ENCODE measurements around the gene FASTK. TPM values are rescaled to one million over a fixed set of nuclear protein-coding genes. Genes with fewer than 3 reads are reported as not detected.
"Not testable (repeated sequence)": the region's sequence is repeated elsewhere in the genome, so short reads cannot be mapped to it uniquely, and the experiment has no call there.

Gene FASTK
- total and polyA plus RNA-seq, 2 of the 4 experiments (the other 2 are of a cell fraction), result 53.8 to 115 TPM

DNA sequence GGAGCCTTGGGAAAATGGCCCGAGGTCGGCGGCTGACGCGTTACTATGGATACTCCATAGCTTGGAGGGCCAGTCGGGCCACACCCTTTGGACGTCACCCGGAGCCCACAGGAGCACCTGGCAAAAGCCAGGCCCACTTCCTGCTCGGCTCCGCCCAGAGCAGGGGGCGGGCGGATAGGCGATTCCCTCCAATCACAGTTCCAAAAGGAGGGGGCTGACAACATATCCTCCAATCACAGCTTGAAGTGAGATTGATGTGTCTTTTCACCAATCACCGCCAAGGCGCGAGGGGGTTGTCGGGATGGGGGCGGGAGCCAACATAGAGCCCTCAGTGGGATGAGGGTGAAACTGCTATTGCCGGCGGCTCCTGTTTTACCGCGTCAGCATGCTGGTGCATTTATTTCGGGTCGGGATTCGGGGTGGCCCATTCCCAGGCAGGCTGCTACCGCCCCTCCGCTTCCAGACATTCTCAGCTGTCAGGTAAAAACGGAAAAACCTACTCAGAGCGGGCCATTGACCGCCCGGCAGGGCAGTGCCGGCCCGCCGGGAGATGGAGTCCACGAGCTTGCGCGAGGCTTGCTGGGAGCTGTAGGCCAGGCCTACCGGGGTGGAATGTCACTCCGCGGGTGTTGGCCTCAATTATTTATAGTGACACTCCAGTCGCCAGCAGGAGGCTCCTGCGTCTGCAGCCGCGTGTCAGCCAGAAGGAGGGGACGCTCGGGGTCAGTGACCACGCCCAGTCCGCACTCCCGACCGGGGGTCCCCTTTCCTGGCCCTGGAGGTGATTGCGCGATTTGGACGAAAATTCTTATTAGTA, 52.3 kb downstream of the FASTK start, which contains the start of gene ABCB8 (continued):
- TF ChIP-seq ELK1 (IDR thresholded peaks at IDR 0.05; ENCODE audit: borderline replicate concordance, low read depth, low read length) (no peak), MAFK (IDR thresholded peaks at IDR 0.05; ENCODE audit: low read depth, low read length) (peak; percentile 55)

DNA sequence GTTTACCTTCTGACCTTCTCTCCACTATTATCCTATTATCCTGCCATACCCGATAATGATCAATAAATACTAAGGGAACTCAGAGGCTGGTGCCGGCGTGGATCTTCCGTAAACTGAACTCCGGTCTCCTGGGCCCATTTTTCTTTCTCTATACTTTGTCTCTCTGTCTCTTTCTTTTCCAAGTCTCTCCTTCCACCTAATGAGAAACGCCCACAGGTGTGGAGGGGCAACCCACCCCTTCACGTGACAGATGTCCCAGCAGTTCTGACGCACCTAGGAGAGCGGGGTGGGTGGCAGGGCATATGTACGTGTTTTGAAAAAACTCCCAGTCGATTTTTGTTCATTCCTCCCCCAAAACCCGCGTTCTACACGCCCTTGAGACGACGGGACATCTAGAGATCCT, 52.9 kb downstream of the FASTK start:
- H3K56ac ChIP-seq (ENCODE audit: extremely low read depth, insufficient read depth, low read length); H3K36me3 ChIP-seq (ENCODE audit: control insufficient read depth, insufficient read depth, low read length); in situ Hi-C loops (cut with MboI; ENCODE audit: low sequenced_read_pairs); H3K27ac ChIP-seq (ENCODE audit: insufficient read depth, low read length); dilution Hi-C loops (cut with HindIII; ENCODE audit: low sequenced_read_pairs, unreplicated experiment); POLR2A ChIA-PET (ENCODE audit: unreplicated experiment); DNase-seq; BruUV-seq (replicated peaks); H3K23ac ChIP-seq (ENCODE audit: low read depth, low read length); H2BK5ac ChIP-seq (ENCODE audit: low read depth, low read length, poor library complexity, severe bottlenecking); H3K14ac ChIP-seq (replicated peaks; ENCODE audit: low read depth, low read length); H2BK20ac ChIP-seq (ENCODE audit: low read depth, low read length); H4K20me1 ChIP-seq (ENCODE audit: insufficient read depth, low read length); H3K9me1 ChIP-seq (ENCODE audit: insufficient read depth, low read length); H3K4me1 ChIP-seq (ENCODE audit: control insufficient read depth, insufficient read depth, low read length); H3K9me3 ChIP-seq (ENCODE audit: control insufficient read depth, insufficient read depth, low read length); ATAC-seq (ENCODE audit: low read depth); H2BK15ac ChIP-seq (ENCODE audit: low read depth, low read length); H3K18ac ChIP-seq (ENCODE audit: low read depth, low read length): not testable (repeated sequence)
- peak overlapping the region; percentile 87 to 88 for H4K8ac ChIP-seq (ENCODE audit: low read depth in 2 of 2, low read length in 2 of 2)
- TF ChIP-seq BHLHE40 (IDR thresholded peaks at IDR 0.05; ENCODE audit: low read depth, low read length), result 0 out of 2 replicates have a peak, but pooled peaks have one; percentile 26
- CTCF ChIA-PET, result interaction anchor here (0.9 to 1.2 kb wide), 5 partner anchors 9 to 85 kb away, joined by 3 to 8 read pairs (median 4); no protein-coding TSS in a partner anchor
- intact Hi-C loops (cut with micrococcal nuclease), result loop anchor here (1.0 to 2.0 kb wide), 2 partner anchors 59 to 84 kb away; partner anchors contain the start of gene AGAP3
- peak overlapping the region; percentile 73 for H2AK9ac ChIP-seq (replicated peaks; ENCODE audit: low read depth, low read length, poor library complexity)
- H3K4me2 ChIP-seq (ENCODE audit: low read depth, low read length), result peak overlapping the region; percentile 64
- peak overlapping the region; percentile 43 for H3K4me3 ChIP-seq (ENCODE audit: insufficient read depth, low read depth, low read length)
- H3K9ac ChIP-seq (ENCODE audit: low read depth, low read length), result peak overlapping the region; percentile 5; the same call in 1 of the 2 replicates
- peak overlapping the region; percentile 30; the same call in 1 of the 2 replicates for H2BK120ac ChIP-seq (ENCODE audit: low read depth, low read length)
- WGBS, 2 experiments (ENCODE audit: extremely low coverage in 2 of 2, insufficient read length in 1 of 2), result 34% methylated on average over 7 of the region's 16 CpGs; no CpG with 5 or more reads in 1 of the 2 experiments
- peaks cover 10% of the 10 kb centered on the region for H3K27me3 ChIP-seq (ENCODE audit: control insufficient read depth, insufficient read depth, low read length)
- H2AK5ac ChIP-seq (ENCODE audit: low read depth, low read length), result 0 out of 2 replicates have a peak overlapping the region, but pooled peaks have one; percentile 23
- H3K4ac ChIP-seq (ENCODE audit: low read depth, low read length), result peak overlapping the region; percentile 63
- H2AFZ ChIP-seq (replicated peaks; ENCODE audit: low read length, poor library complexity), result peak overlapping the region; percentile 91
- peaks cover 10 to 18% of the 10 kb centered on the region in 2 experiments; a peak in 3 of 4 replicates for H3K79me1 ChIP-seq (ENCODE audit: low read depth in 1 of 2, low read length in 2 of 2)
- H4K91ac ChIP-seq (ENCODE audit: insufficient read depth, low read depth, low read length), result peak overlapping the region; percentile 55; the same call in 1 of the 2 replicates
- H4K5ac ChIP-seq (ENCODE audit: low read depth, low read length), result peak overlapping the region; percentile 18
